Spleen (tissue), 11 donors: ENCODE measurements around the gene ERVMER34-1. TPM values are rescaled to one million over a fixed set of nuclear protein-coding genes. Genes with fewer than 3 reads are reported as not detected.

Source experiments
- DNase-seq: peaks from one replicate; pipeline ENCODE4 v3.0.0-alpha.2; 2020
- H3K27ac ChIP-seq, 8 donors: fragments of 200-600 bp; sonication (generic) in 7 of 8; 1 replicate in 4 of 8; 2 replicates in 4 of 8; pipeline versions ENCODE4 v1.5.0 to v1.8.0; 2016 to 2021; ENCODE audit warnings: inconsistent platforms in 4 of 8, mild to moderate bottlenecking in 4 of 8, moderate library complexity in 1 of 8
- H3K27me3 ChIP-seq, 7 donors: fragments of 200-600 bp; sonication (generic) in 6 of 7; replicated peaks in 1 of 7; 1 replicate in 4 of 7; 2 replicates in 3 of 7; pipeline versions ENCODE4 v1.5.0 to v1.8.0; 2016 to 2021; ENCODE audit warnings: inconsistent platforms in 3 of 7, mild to moderate bottlenecking in 1 of 7
- H3K36me3 ChIP-seq, 6 donors: fragments of 200-600 bp; sonication (generic) in 5 of 6; 1 replicate in 4 of 6; 2 replicates in 2 of 6; pipeline versions ENCODE4 v1.5.0 to v1.8.0; 2016 to 2021; ENCODE audit warnings: inconsistent platforms in 2 of 6
- H3K4me1 ChIP-seq, 6 donors: fragments of 200-600 bp; sonication (generic) in 5 of 6; 1 replicate in 3 of 6; 2 replicates in 3 of 6; pipeline versions ENCODE4 v1.5.0 to v1.8.0; 2016 to 2021; ENCODE audit warnings: inconsistent platforms in 3 of 6
- H3K4me3 ChIP-seq, 8 donors: fragments of 200-600 bp; sonication (generic) in 7 of 8; 1 replicate in 4 of 8; 2 replicates in 4 of 8; pipeline versions ENCODE4 v1.5.0 to v1.8.0; 2016 to 2021; ENCODE audit warnings: inconsistent platforms in 4 of 8, mild to moderate bottlenecking in 4 of 8, moderate library complexity in 2 of 8
- H3K9me3 ChIP-seq, 8 donors: fragments of 200-600 bp; sonication (generic) in 7 of 8; 1 replicate in 4 of 8; 2 replicates in 4 of 8; pipeline versions ENCODE4 v1.5.0 to v1.8.0; 2016 to 2021; ENCODE audit warnings: inconsistent platforms in 4 of 8
- POLR2A ChIP-seq, 3 donors: fragments of 450-650 bp; IDR thresholded peaks; one replicate each; pipeline ENCODE4 v1.5.1; 2017; ENCODE audit warnings: antibody characterized with exemption in 3 of 3, mild to moderate bottlenecking in 1 of 3
- POLR2AphosphoS5 ChIP-seq, 3 donors: sonication (generic); formaldehyde crosslinking; IDR thresholded peaks; one replicate each; pipeline ENCODE4 v1.5.1; 2017; ENCODE audit warnings: antibody characterized with exemption in 3 of 3
- WGBS, 5 donors: extraction: QIAGEN DNeasy Blood & Tissue Kit in 3 of 5; methylation state at CpG; one replicate each; pipeline versions ENCODE4 v1.1.5 to v1.1.7; 2013 to 2018; 5-methylcytosine and 5-hydroxymethylcytosine counted together
- intact Hi-C: fragments of 100-400 bp; cut with DNase I; formaldehyde crosslinking; loops from one replicate; pipeline ENCODE4 v1.15.0; 2023; ENCODE audit warnings: low total_unique reads
- polyA plus RNA-seq, 3 donors: library from polyadenylated mRNA; stranded (reverse); fragments of 200-250 nt; gene quantifications; one replicate each; pipeline ENCODE4 v1.2.1, GENCODE V29; 2013
- total RNA-seq, 7 donors: library from RNA; depleted of rRNA in 3 of 7; stranded (reverse); fragments of >200 nt in 3 of 7; fragmentation: NEBNext Ultra II Directional in 4 of 7; extraction: Animal tissue kit (Norgen Biotek cat#: 25700) in 4 of 7; gene quantifications; one replicate each; pipeline versions ENCODE4 v1.1.0 to v1.2.1, GENCODE V29; 2016 to 2021
- TF ChIP-seq, protein P1 (sequence below), 11 experiments: fragments of 200-600 bp in 7 of 11; fragments of 450-650 bp in 4 of 11; sonication (generic) in 4 of 11; IDR thresholded peaks in 8 of 11; conservative IDR thresholded peaks in 3 of 11; 1 replicate in 7 of 11; 2 replicates in 4 of 11; pipeline versions ENCODE4 v1.4.0 to v1.8.0; 2016 to 2021; ENCODE audit warnings: antibody characterized with exemption in 11 of 11, inconsistent platforms in 4 of 11, mild to moderate bottlenecking in 1 of 11
- donor health status: healthy with polysubstance abuse.
- donor health status: DM: no; HTN: no; CAD: no; lungs with moderate emphysema.
- donor health status: DM: no; HTN: no; CAD: no.
- donor health status: Bipolar disorder and iron deficiency.
- donor health status: healthy.
- donor health status: DM: no; HTN: no; CAD: no.
- donor health status: DM: yes; HTN: yes; CAD: no.

ERVMER34-1 gene
- total and polyA plus RNA-seq, 10 donors: 0.09 to 2.6 (median 0.86) TPM

GRCh38 chr4:52712251-52713130 lies 38.7 kb downstream of the ERVMER34-1 start:
- 0 to 1% (median 0%) methylated on average over 11 to 87 of the region's 87 CpGs for WGBS, 5 donors
- intact Hi-C loops: no loop called here

DNA sequence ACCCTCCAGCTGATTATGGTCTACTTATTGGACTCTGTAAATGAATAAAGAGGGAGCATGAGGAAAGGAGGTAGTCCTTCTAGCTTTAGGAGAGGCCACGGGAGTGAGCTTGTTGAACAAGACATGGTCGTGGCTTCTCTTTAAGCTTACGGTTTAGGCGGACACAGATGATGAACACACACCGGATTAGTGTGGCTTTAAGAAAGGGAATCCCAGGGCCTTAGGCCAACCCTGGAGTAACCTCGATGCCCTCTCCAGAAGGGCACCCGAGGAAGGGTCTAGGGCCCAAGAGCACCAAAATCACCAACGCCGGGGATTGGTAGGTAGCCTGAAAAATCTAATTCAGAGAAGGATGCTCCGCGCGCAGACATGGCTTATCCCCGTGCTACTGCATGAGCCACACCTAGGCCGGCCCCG lies 39.4 kb downstream of the ERVMER34-1 start:
- Histone ChIP-seq H3K27ac (peak overlapping the region in 7 of 8 donors; percentile 84 to 97 (median 95)), H3K36me3 (peaks cover 0 to 34% (median 15%) of the 10 kb centered on the region in 6 donors), H3K9me3 (no peaks in the 10 kb centered on the region), H3K4me1 (peaks cover 16 to 49% (median 35%) of the 10 kb centered on the region in 6 donors), H3K4me3 (peak overlapping the region in 7 of 8 donors; percentile 66 to 90 (median 76)), H3K27me3 (no peaks in the 10 kb centered on the region)
- DNase-seq: no peak
- WGBS, 5 donors: 20 to 33% (median 28%) methylated on average over 9 to 15 of the region's 15 CpGs
- intact Hi-C loops: no loop called here
- TF ChIP-seq, protein P1, sequence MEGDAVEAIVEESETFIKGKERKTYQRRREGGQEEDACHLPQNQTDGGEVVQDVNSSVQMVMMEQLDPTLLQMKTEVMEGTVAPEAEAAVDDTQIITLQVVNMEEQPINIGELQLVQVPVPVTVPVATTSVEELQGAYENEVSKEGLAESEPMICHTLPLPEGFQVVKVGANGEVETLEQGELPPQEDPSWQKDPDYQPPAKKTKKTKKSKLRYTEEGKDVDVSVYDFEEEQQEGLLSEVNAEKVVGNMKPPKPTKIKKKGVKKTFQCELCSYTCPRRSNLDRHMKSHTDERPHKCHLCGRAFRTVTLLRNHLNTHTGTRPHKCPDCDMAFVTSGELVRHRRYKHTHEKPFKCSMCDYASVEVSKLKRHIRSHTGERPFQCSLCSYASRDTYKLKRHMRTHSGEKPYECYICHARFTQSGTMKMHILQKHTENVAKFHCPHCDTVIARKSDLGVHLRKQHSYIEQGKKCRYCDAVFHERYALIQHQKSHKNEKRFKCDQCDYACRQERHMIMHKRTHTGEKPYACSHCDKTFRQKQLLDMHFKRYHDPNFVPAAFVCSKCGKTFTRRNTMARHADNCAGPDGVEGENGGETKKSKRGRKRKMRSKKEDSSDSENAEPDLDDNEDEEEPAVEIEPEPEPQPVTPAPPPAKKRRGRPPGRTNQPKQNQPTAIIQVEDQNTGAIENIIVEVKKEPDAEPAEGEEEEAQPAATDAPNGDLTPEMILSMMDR (IDR thresholded peaks at IDR 0.05 in 8 of 11, conservative IDR thresholded peaks at IDR 0.05 in 3 of 11): no peak
- TF ChIP-seq POLR2AphosphoS5 (IDR thresholded peaks at IDR 0.05): no peak
- TF ChIP-seq POLR2A (IDR thresholded peaks at IDR 0.05): no peak

More at GRCh38 chr4:52712251-52713130, 38.7 kb downstream of the ERVMER34-1 start:
- Histone ChIP-seq H3K4me3 (peak overlapping the region; percentile 66 to 91 (median 79)), H3K36me3 (peaks cover 0 to 40% (median 17%) of the 10 kb centered on the region in 6 donors), H3K27me3 (no peaks in the 10 kb centered on the region), H3K27ac (peak overlapping the region; percentile 84 to 97 (median 94)), H3K9me3 (no peaks in the 10 kb centered on the region), H3K4me1 (peaks cover 16 to 49% (median 35%) of the 10 kb centered on the region in 6 donors)
- peak; percentile 98 for DNase-seq
- TF ChIP-seq POLR2AphosphoS5 (IDR thresholded peaks at IDR 0.05): peak; percentile 99
- TF ChIP-seq, protein P1 (IDR thresholded peaks at IDR 0.05 in 8 of 11, conservative IDR thresholded peaks at IDR 0.05 in 3 of 11): peak in 1 of 11 experiments; percentile 6
- peak in 2 of 3 donors; percentile 58 to 95 for TF ChIP-seq POLR2A (IDR thresholded peaks at IDR 0.05)

DNA sequence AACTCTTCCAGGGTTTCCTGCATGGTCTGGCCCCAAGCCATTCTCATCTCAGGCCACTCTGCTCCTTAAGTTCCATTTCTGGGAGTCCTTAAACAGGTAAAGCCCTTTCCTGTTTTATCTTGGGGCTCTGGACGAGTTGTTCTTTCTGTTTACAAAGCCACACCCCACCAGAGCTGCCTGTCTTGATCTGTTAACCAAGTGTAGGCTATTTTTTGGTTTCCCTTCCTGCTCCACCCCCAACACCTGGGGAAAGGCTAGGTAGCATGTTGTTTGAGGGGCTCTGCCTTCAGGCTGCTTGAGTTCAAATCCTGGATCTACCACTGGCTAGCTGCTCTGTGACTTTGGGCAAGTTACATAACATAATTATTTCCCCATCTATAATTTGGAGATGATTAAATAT lies 40.0 kb downstream of the ERVMER34-1 start:
- peaks cover 16 to 43% (median 35%) of the 10 kb centered on the region in 6 donors for H3K4me1 ChIP-seq
- no peak for TF ChIP-seq POLR2A (IDR thresholded peaks at IDR 0.05)
- TF ChIP-seq, protein P1 (IDR thresholded peaks at IDR 0.05 in 8 of 11, conservative IDR thresholded peaks at IDR 0.05 in 3 of 11): no peak
- H3K9me3 ChIP-seq: no peaks in the 10 kb centered on the region
- 31 to 64% (median 55%) methylated on average over 1 of the region's 1 CpG for WGBS, 5 donors
- H3K27me3 ChIP-seq: no peaks in the 10 kb centered on the region
- H3K36me3 ChIP-seq: peaks cover 0 to 28% (median 11%) of the 10 kb centered on the region in 6 donors
- peak overlapping the region in 1 of 8 donors; percentile 82 for H3K4me3 ChIP-seq
- no peak for DNase-seq
- H3K27ac ChIP-seq: peak overlapping the region in 5 of 8 donors; percentile 94 to 97 (median 96)
- intact Hi-C loops: no loop called here

GRCh38 chr4:52709155-52709554 lies 42.1 kb downstream of the ERVMER34-1 start:
- Histone ChIP-seq H3K27ac (no peak overlapping the region), H3K36me3 (peaks cover 0 to 7% (median 3%) of the 10 kb centered on the region in 6 donors), H3K9me3 (no peaks in the 10 kb centered on the region), H3K4me3 (no peak overlapping the region), H3K4me1 (peaks cover 11 to 26% (median 22%) of the 10 kb centered on the region in 6 donors), H3K27me3 (no peaks in the 10 kb centered on the region)
- TF ChIP-seq, protein P1 (IDR thresholded peaks at IDR 0.05 in 8 of 11, conservative IDR thresholded peaks at IDR 0.05 in 3 of 11): no peak
- no peak for TF ChIP-seq POLR2A (IDR thresholded peaks at IDR 0.05)
- no peak for TF ChIP-seq POLR2AphosphoS5 (IDR thresholded peaks at IDR 0.05)
- DNase-seq: no peak
- intact Hi-C loops: loop anchor here (10.0 kb wide), 1 partner anchor 54 kb away; the partner anchor contains the start of gene USP46
